Ramos (cell line): Measurements from ENCODE around the gene ANO8.
"Not testable (repeated sequence)": the region's sequence is repeated elsewhere in the genome, so short reads cannot be mapped to it uniquely, and the experiment has no call there.

ENCODE experiments used
- in situ Hi-C: fragments of 300-500 bp; cut with MboI; formaldehyde crosslinking; loops from one replicate; pipeline ENCODE4 v1.14.3; 2022; ENCODE audit warnings: low sequenced_read_pairs; ENCODE audit not compliant: unreplicated experiment

Gene ANO8

GRCh38 chr19:17334414-17335409 is at the start of gene ANO8:
Gene ANO8 (minus strand): TSS chr19:17334855. CDS start chr19:17334670, 185 bp downstream.
- in situ Hi-C loops = no loop called here

GRCh38 chr19:17380426-17381138 is 45.9 kb upstream of the ANO8 start:
- in situ Hi-C loops = no loop called here

- in situ Hi-C loops = no loop called here
Measured at GRCh38 chr19:17379221-17379631, 44.6 kb upstream of the ANO8 start.

- in situ Hi-C loops = no loop called here
Measured at GRCh38 chr19:17378271-17378670, 43.6 kb upstream of the ANO8 start.

- in situ Hi-C loops = no loop called here
Measured at GRCh38 chr19:17376935-17377600, 42.4 kb upstream of the ANO8 start, which contains the start of gene PLVAP. Gene PLVAP (minus strand): TSS chr19:17377342. CDS start chr19:17377288, 54 bp downstream.

- in situ Hi-C loops = no loop called here
Measured at GRCh38 chr19:17370026-17370587, 35.5 kb upstream of the ANO8 start.

- in situ Hi-C loops = no loop called here
Measured at GRCh38 chr19:17365361-17365760, 30.7 kb upstream of the ANO8 start.

- in situ Hi-C loops = not testable (repeated sequence)
Measured at GRCh38 chr19:17363852-17364605, 29.4 kb upstream of the ANO8 start.

- in situ Hi-C loops = no loop called here
Measured at GRCh38 chr19:17359905-17360800, 25.5 kb upstream of the ANO8 start.

GRCh38 chr19:17358395-17358794 is 23.7 kb upstream of the ANO8 start:
- in situ Hi-C loops = no loop called here

GRCh38 chr19:17357724-17358123 is 23.1 kb upstream of the ANO8 start:
- in situ Hi-C loops = no loop called here

- in situ Hi-C loops = no loop called here
Measured at GRCh38 chr19:17357078-17357666, 22.5 kb upstream of the ANO8 start.

GRCh38 chr19:17353386-17353785 is 18.7 kb upstream of the ANO8 start:
- in situ Hi-C loops = no loop called here

GRCh38 chr19:17352608-17353280 is 18.1 kb upstream of the ANO8 start:
- in situ Hi-C loops = no loop called here

GRCh38 chr19:17351815-17352435 is 17.3 kb upstream of the ANO8 start:
- in situ Hi-C loops = no loop called here

- in situ Hi-C loops = loop anchor here (5.0 kb wide), 1 partner anchor 39 kb away; no protein-coding TSS in a partner anchor
Measured at GRCh38 chr19:17348700-17349099, 14.0 kb upstream of the ANO8 start.

- in situ Hi-C loops = loop anchor here (5.0 kb wide), 1 partner anchor 39 kb away; no protein-coding TSS in a partner anchor
Measured at GRCh38 chr19:17347877-17348276, 13.2 kb upstream of the ANO8 start.
